Measurements from ENCODE around the gene SMC1A. TPM values are rescaled to one million over a fixed set of nuclear protein-coding genes. Genes with fewer than 3 reads are reported as not detected.

SMC1A gene
- total RNA-seq (2013; cell fraction: nucleolus; rRNA removed): 66.8 and 75.7 TPM in 2 replicates
- total RNA-seq (2014; rRNA removed) (50.2 and 59.1 TPM in 2 replicates), total RNA-seq (2014; rRNA removed; fragmentation: Illumina TruSeq; extraction: Trizol) (63.1 and 69.4 TPM in 2 replicates), total RNA-seq (2021) (127 and 141 TPM in 2 replicates), polyA plus RNA-seq (2011; rRNA removed) (63.0 and 81.2 TPM in 2 replicates), polyA plus RNA-seq (2014; fragmentation: Illumina TruSeq; extraction: Trizol) (128 and 134 TPM in 2 replicates), polyA plus RNA-seq (2014; fragmentation: Nextera tagmentation; extraction: Ambion mirVana) (10 to 100 TPM; 25.6 to 29.6 TPM), polyA plus RNA-seq (2014; rRNA removed) (74.8 and 82.0 TPM in 2 replicates), polyA plus RNA-seq (2016; fragmentation: Nextera tagmentation; extraction: Ambion mirVana) (100 to 1,000 TPM; 157 to 158 TPM), polyA minus RNA-seq (2011; rRNA and poly(A)+ RNA removed) (111 and 138 TPM in 2 replicates), Bru-seq, nascent RNA (percentile 82 among the genes with signal in this experiment), BruChase-seq, experiment 1, labeled RNA remaining after a 6-hour chase (percentile 96 among the genes with signal in this experiment), BruChase-seq, experiment 2, labeled RNA remaining after a 2-hour chase (percentile 93 among the genes with signal in this experiment)
- 48.8 TPM for polyA plus RNA-seq (2011; ENCODE audit: low read depth)
- polyA plus RNA-seq (2011; cell fraction: cytosol; rRNA removed): 77.9 and 89.0 TPM in 2 replicates
- 81.0 and 119 TPM in 2 replicates for polyA plus RNA-seq (2011; cell fraction: nucleus; rRNA removed)
- polyA plus RNA-seq (2012): 43.8 and 48.0 TPM in 2 replicates
- polyA minus RNA-seq (2011; cell fraction: cytosol; rRNA and poly(A)+ RNA removed): 65.5 and 88.6 TPM in 2 replicates
- 34.7 and 73.5 TPM in 2 replicates for polyA minus RNA-seq (2011; cell fraction: nucleus; rRNA and poly(A)+ RNA removed)
- long read RNA-seq, experiment 1, full-length matches to known transcripts: 5 of 100 reads
- long read RNA-seq, experiment 1, partial matches to known transcripts: 73 of 100 reads
- long read RNA-seq, experiment 1, other reads (novel, unspliced or antisense): 22 of 100 reads
- long read RNA-seq, experiment 2, partial matches to known transcripts: 951 of 1,033 reads
- long read RNA-seq, experiment 2, other reads (novel, unspliced or antisense): 82 of 1,033 reads

- peak; percentile 99 for FAIRE-seq
- TF ChIP-seq NKRF (conservative IDR thresholded peaks at IDR 0.05) (peak; percentile 54), POLR2AphosphoS2 (IDR thresholded peaks at IDR 0.05; ENCODE audit: low read depth, low read length) (0 out of 2 replicates have a peak, but pooled peaks have one; percentile 10), SP1 (IDR thresholded peaks at IDR 0.05; ENCODE audit: low read depth, low read length) (peak; percentile 35), NR2C2 (IDR thresholded peaks at IDR 0.05; ENCODE audit: borderline replicate concordance, control insufficient read depth, insufficient read length, low read depth) (no peak), JUNB (IDR thresholded peaks at IDR 0.05) (no peak), IKZF1 (conservative IDR thresholded peaks at IDR 0.05) (peak; percentile 65; the same call in 1 of the 2 replicates), YBX1 (IDR thresholded peaks at IDR 0.05) (no peak), DPF2 (IDR thresholded peaks at IDR 0.05) (peak; percentile 62), LARP7 (IDR thresholded peaks at IDR 0.05) (peak; percentile 71; the same call in 1 of the 2 replicates), MXI1 (IDR thresholded peaks at IDR 0.05; ENCODE audit: low read depth, low read length) (peak; percentile 35; the same call in 1 of the 2 replicates), BCLAF1 (IDR thresholded peaks at IDR 0.05) (peak; percentile 83), TCF12 (IDR thresholded peaks at IDR 0.05; ENCODE audit: low read depth, low read length) (peak; percentile 44; the same call in 1 of the 2 replicates), RAD21 (IDR thresholded peaks at IDR 0.05; ENCODE audit: insufficient read depth, low read depth, low read length) (no peak), CHD1 (IDR thresholded peaks at IDR 0.05; ENCODE audit: low read depth, low read length) (peak; percentile 96), BCL11A (IDR thresholded peaks at IDR 0.05; ENCODE audit: low read depth, low read length) (no peak)
These were observed at the start of gene SMC1A for GRCh38 chrX:53422086-53422860. SMC1A (minus strand) TSS chrX:53422654; CDS start chrX:53422600, 54 bp downstream.

More at GRCh38 chrX:53422086-53422860, at the start of gene SMC1A:
- H3K79me2 ChIP-seq (ENCODE audit: control insufficient read depth, insufficient read depth, low read length): peaks cover 48% of the 10 kb centered on the region
- peaks cover 6% of the 10 kb centered on the region for H3K4me1 ChIP-seq (ENCODE audit: control insufficient read depth, insufficient read depth, low read length)
- H3K9ac ChIP-seq (ENCODE audit: control insufficient read depth, insufficient read depth, low read length): peak within 1 kb of the TSS; percentile 99
- peak within 1 kb of the TSS; percentile 80 for H3K4me3 ChIP-seq
- H2AFZ ChIP-seq (ENCODE audit: control insufficient read depth, low read depth, low read length): peak within 1 kb of the TSS; percentile 75
- peak within 1 kb of the TSS; percentile 100 for H3K4me2 ChIP-seq (ENCODE audit: control insufficient read depth, insufficient read depth)
- WGBS (ENCODE audit: insufficient coverage, insufficient replicate concordance, low lambda C conversion rate, missing lambda C conversion rate): 1% methylated on average over 60 of the region's 75 CpGs
- H3K9me3 ChIP-seq (replicated peaks; ENCODE audit: control insufficient read depth, insufficient read depth, low read length): no peaks in the 10 kb centered on the region
- ChIA-PET CTCF (interaction anchor here (0.8 to 7.5 kb wide), 7 partner anchors 11 to 105 kb away, joined by 3 to 48 read pairs (median 5); partner anchors contain the start of gene HSD17B10), RAD21 (ENCODE audit: unreplicated experiment) (interaction anchor here (0.9 to 2.8 kb wide), 6 partner anchors 8 to 197 kb away, joined by 3 to 11 read pairs (median 6); partner anchors contain the start of gene KDM5C), SMC1A (ENCODE audit: uncharacterized antibody, unreplicated experiment) (interaction anchor here (0.9 to 2.3 kb wide), 7 partner anchors 10 to 110 kb away, joined by 3 to 10 read pairs (median 7); no protein-coding TSS in a partner anchor), POLR2A (interaction anchor here (0.6 to 2.7 kb wide), 9 partner anchors 11 to 292 kb away, joined by 3 to 10 read pairs (median 4); partner anchors contain the start of gene KDM5C)
- DNase-seq (ENCODE audit: low read depth, low spot score) (peak; percentile 97), ATAC-seq (peak; percentile 92)
- no peaks in the 10 kb centered on the region for H3K27me3 ChIP-seq (replicated peaks in 1 of 2; ENCODE audit: control insufficient read depth in 2 of 2, insufficient read depth in 2 of 2, low read length in 1 of 2)
- H4K20me1 ChIP-seq (ENCODE audit: control insufficient read depth, insufficient read depth): no peaks in the 10 kb centered on the region; the same call in 1 of the 2 replicates
- no peaks in the 10 kb centered on the region for H3K36me3 ChIP-seq (ENCODE audit: control insufficient read depth in 2 of 2, insufficient read depth in 2 of 2, low read length in 1 of 2)
- BruUV-seq (replicated peaks): no TSS peak
- in situ Hi-C loops (cut with MboI) (no loop called here), intact Hi-C loops (cut with micrococcal nuclease; ENCODE audit: unreplicated experiment) (loop anchor here (1.0 to 5.0 kb wide), 2 partner anchors 12 to 200 kb away; partner anchors contain the start of gene HSD17B10)
- peak within 1 kb of the TSS; percentile 98 for H3K27ac ChIP-seq (ENCODE audit: control insufficient read depth, insufficient read depth)
